Sigmoid colon (tissue), 7 donors: ENCODE measurements around the gene PTPRQ. TPM values are rescaled to one million over a fixed set of nuclear protein-coding genes. Genes with fewer than 3 reads are reported as not detected.

Source experiments
- DNase-seq: peaks from one replicate; pipeline ENCODE4 v3.0.0-alpha.2; 2019
- H3K27ac ChIP-seq, 4 donors: fragments of 200-600 bp; sonication (generic); one replicate each; pipeline ENCODE4 v1.5.1; 2016 to 2019; ENCODE audit warnings: mild to moderate bottlenecking in 1 of 4
- H3K27me3 ChIP-seq, 3 donors: fragments of 200-600 bp; sonication (generic); one replicate each; pipeline ENCODE4 v1.5.1; 2019; ENCODE audit warnings: mild to moderate bottlenecking in 1 of 3
- H3K36me3 ChIP-seq, 4 donors: fragments of 200-600 bp; sonication (generic); one replicate each; pipeline ENCODE4 v1.5.1; 2016 to 2019
- H3K4me1 ChIP-seq, 4 donors: fragments of 200-600 bp; sonication (generic); one replicate each; pipeline ENCODE4 v1.5.1; 2017 to 2019
- H3K4me3 ChIP-seq, 4 donors: fragments of 200-600 bp; sonication (generic); one replicate each; pipeline ENCODE4 v1.5.1; 2017 to 2019; ENCODE audit warnings: mild to moderate bottlenecking in 2 of 4, moderate library complexity in 1 of 4
- H3K9me3 ChIP-seq, 4 donors: fragments of 200-600 bp in 3 of 4; sonication (generic) in 3 of 4; one replicate each; pipeline versions ENCODE4 v1.5.1 to v1.6.1; 2013 to 2019
- CTCF ChIP-seq, 4 experiments: fragments of 450-650 bp in 3 of 4; fragments of 200-600 bp in 1 of 4; IDR thresholded peaks; one replicate each; pipeline ENCODE4 v1.5.1; 2016 to 2019; ENCODE audit warnings: antibody characterized with exemption in 4 of 4, mild to moderate bottlenecking in 3 of 4, moderate library complexity in 2 of 4
- EP300 ChIP-seq, 4 donors: sonication (generic); formaldehyde crosslinking; IDR thresholded peaks; one replicate each; pipeline ENCODE4 v1.6.1; 2017; ENCODE audit warnings: antibody characterized with exemption in 4 of 4
- POLR2A ChIP-seq, 2 donors: fragments of 450-650 bp; IDR thresholded peaks; one replicate each; pipeline ENCODE4 v1.6.1; 2016; ENCODE audit warnings: antibody characterized with exemption in 2 of 2, mild to moderate bottlenecking in 2 of 2, moderate library complexity in 2 of 2
- POLR2AphosphoS5 ChIP-seq, 4 donors: sonication (generic); formaldehyde crosslinking; IDR thresholded peaks; one replicate each; pipeline ENCODE4 v1.6.1; 2017; ENCODE audit warnings: antibody characterized with exemption in 4 of 4
- WGBS, 2 donors: extraction: QIAGEN DNeasy Blood & Tissue Kit; methylation state at CpG; one replicate each; pipeline ENCODE4 v1.1.7; 2013; 5-methylcytosine and 5-hydroxymethylcytosine counted together
- intact Hi-C: fragments of 100-400 bp; cut with DNase I; formaldehyde crosslinking; loops from one replicate; pipeline ENCODE4 v1.15.1; 2023
- polyA plus RNA-seq, 3 donors: library from polyadenylated mRNA; stranded (reverse); fragments of 200-250 nt; gene quantifications; one replicate each; pipeline ENCODE4 v1.2.3, GENCODE V29; 2013
- total RNA-seq, 4 donors: library from RNA; depleted of rRNA; stranded (reverse); fragments of >200 nt; gene quantifications; one replicate each; pipeline ENCODE4 v1.1.0, GENCODE V29; 2016
- donor health status: healthy with polysubstance abuse.
- donor health status: Bipolar disorder and iron deficiency.
- donor health status: healthy.

Gene PTPRQ
- total and polyA plus RNA-seq, 7 donors = 0.33 to 1.9 (median 0.59) TPM; not detected in 3

- Histone ChIP-seq H3K27ac (no peak overlapping the region), H3K27me3 (no peaks in the 10 kb centered on the region), H3K36me3 (no peaks in the 10 kb centered on the region), H3K9me3 (no peaks in the 10 kb centered on the region), H3K4me3 (no peak overlapping the region), H3K4me1 (no peaks in the 10 kb centered on the region)
- intact Hi-C loops = no loop called here
- TF ChIP-seq EP300 (IDR thresholded peaks at IDR 0.05) (no peak), CTCF (IDR thresholded peaks at IDR 0.05) (no peak), POLR2A (IDR thresholded peaks at IDR 0.05) (no peak), POLR2AphosphoS5 (IDR thresholded peaks at IDR 0.05) (no peak)
- no peak for DNase-seq
Measured at GRCh38 chr12:80596509-80596908, 152.5 kb downstream of the PTPRQ start.

GRCh38 chr12:80598004-80598606 lies 154.1 kb downstream of the PTPRQ start:
- H3K36me3 ChIP-seq = no peaks in the 10 kb centered on the region
- H3K27me3 ChIP-seq = no peaks in the 10 kb centered on the region
- no peak for DNase-seq
- TF ChIP-seq EP300 (IDR thresholded peaks at IDR 0.05) (no peak), CTCF (IDR thresholded peaks at IDR 0.05) (peak in 1 of 4 experiments; percentile 27)
- H3K9me3 ChIP-seq = no peaks in the 10 kb centered on the region
- no peaks in the 10 kb centered on the region for H3K4me1 ChIP-seq
- WGBS, 2 donors = 46 to 57% methylated on average over 5 of the region's 5 CpGs
- no peak overlapping the region for H3K27ac ChIP-seq
- no peak overlapping the region for H3K4me3 ChIP-seq
- intact Hi-C loops = no loop called here

DNA sequence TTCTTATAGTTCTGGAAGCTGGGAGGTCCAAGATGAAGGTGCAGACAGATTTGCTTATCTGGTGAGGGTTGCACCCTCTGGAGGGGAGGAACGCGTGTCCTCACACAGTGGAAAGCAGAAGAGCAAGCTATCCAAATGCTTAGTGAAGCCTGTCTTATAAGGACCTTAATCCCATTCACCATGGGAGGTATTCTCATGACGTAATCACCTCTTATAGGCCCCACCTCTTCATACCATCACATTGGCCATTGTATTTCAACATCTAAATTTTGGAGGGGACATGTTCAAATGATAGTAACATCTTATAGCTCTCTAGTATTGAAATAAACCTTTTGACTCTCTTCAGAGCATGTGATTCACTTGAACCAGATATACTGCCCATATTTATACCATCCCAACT lies 158.4 kb downstream of the PTPRQ start:
- no peak for DNase-seq
- TF ChIP-seq EP300 (IDR thresholded peaks at IDR 0.05) (no peak), POLR2A (IDR thresholded peaks at IDR 0.05) (no peak), CTCF (IDR thresholded peaks at IDR 0.05) (no peak), POLR2AphosphoS5 (IDR thresholded peaks at IDR 0.05) (no peak)
- no peak overlapping the region for H3K4me3 ChIP-seq
- no peaks in the 10 kb centered on the region for H3K27me3 ChIP-seq
- WGBS, 2 donors = 77 to 82% methylated on average over 3 of the region's 3 CpGs
- no peaks in the 10 kb centered on the region for H3K4me1 ChIP-seq
- no peaks in the 10 kb centered on the region for H3K36me3 ChIP-seq
- no peak overlapping the region for H3K27ac ChIP-seq
- intact Hi-C loops = no loop called here
- H3K9me3 ChIP-seq = no peaks in the 10 kb centered on the region

- TF ChIP-seq CTCF (IDR thresholded peaks at IDR 0.05) = no peak
- no peak for TF ChIP-seq EP300 (IDR thresholded peaks at IDR 0.05)
- no peak for TF ChIP-seq POLR2AphosphoS5 (IDR thresholded peaks at IDR 0.05)
- TF ChIP-seq POLR2A (IDR thresholded peaks at IDR 0.05) = no peak
- 68 to 72% methylated on average over 3 of the region's 3 CpGs for WGBS, 2 donors
- Histone ChIP-seq H3K36me3 (no peaks in the 10 kb centered on the region), H3K27ac (no peak overlapping the region), H3K27me3 (no peaks in the 10 kb centered on the region), H3K9me3 (no peaks in the 10 kb centered on the region), H3K4me1 (no peaks in the 10 kb centered on the region), H3K4me3 (no peak overlapping the region)
- no peak for DNase-seq
- intact Hi-C loops = no loop called here
Measured at GRCh38 chr12:80607361-80608135, 163.5 kb downstream of the PTPRQ start.
